Anterior cingulate cortex (tissue), 58 donors: ENCODE results near the gene NKX3-2.

Source experiments
- DNase-seq, 58 donors: peaks; one replicate each; lab custom pipeline; 2025; lab: John Stamatoyannopoulos, UW

Gene NKX3-2

GRCh38 chr4:13515268-13515667 is 29.0 kb downstream of the NKX3-2 start:
- no peak for DNase-seq

GRCh38 chr4:13514722-13515121 is 29.6 kb downstream of the NKX3-2 start:
- no peak for DNase-seq

GRCh38 chr4:13511101-13511500 is 33.2 kb downstream of the NKX3-2 start:
- DNase-seq: no peak

- no peak for DNase-seq
These were observed 34.9 kb downstream of the NKX3-2 start for GRCh38 chr4:13509442-13509841.

- DNase-seq: no peak
These were observed 39.9 kb downstream of the NKX3-2 start for GRCh38 chr4:13504374-13504773.

GRCh38 chr4:13498469-13498868 is 45.8 kb downstream of the NKX3-2 start:
- no peak for DNase-seq

- no peak for DNase-seq
These were observed 47.7 kb downstream of the NKX3-2 start for GRCh38 chr4:13496605-13497004.

GRCh38 chr4:13495753-13496152 is 48.6 kb downstream of the NKX3-2 start:
- no peak for DNase-seq

- no peak for DNase-seq
These were observed 50.5 kb downstream of the NKX3-2 start for GRCh38 chr4:13493793-13494192.

GRCh38 chr4:13492747-13493146 is 51.6 kb downstream of the NKX3-2 start:
- no peak for DNase-seq
